Gastrocnemius medialis (tissue), 4 donors: ENCODE measurements around the gene VWA7. TPM values are rescaled to one million over a fixed set of nuclear protein-coding genes. Genes with fewer than 3 reads are reported as not detected.
"Not testable (repeated sequence)": the region's sequence is repeated elsewhere in the genome, so short reads cannot be mapped to it uniquely, and the experiment has no call there.

Experiments used
- ATAC-seq, 2 donors: fragments of 150-250 bp; one replicate each; pipeline ENCODE4 v1.9.1; 2016
- DNase-seq, 2 donors: peaks; one replicate each; pipeline ENCODE4 v3.0.0-alpha.2; 2019
- H3K27ac ChIP-seq, 4 donors: fragments of 200-600 bp; sonication (generic); 1 replicate in 1 of 4; 2 replicates in 3 of 4; pipeline ENCODE4 v1.5.1; 2016 to 2018; ENCODE audit warnings: mild to moderate bottlenecking in 2 of 4, moderate library complexity in 1 of 4
- H3K27me3 ChIP-seq, 3 donors: fragments of 200-600 bp; sonication (generic) in 2 of 3; 1 replicate in 1 of 3; 2 replicates in 2 of 3; pipeline versions ENCODE4 v1.5.1 to v1.6.0; 2016 to 2019; ENCODE audit warnings: mild to moderate bottlenecking in 1 of 3, moderate library complexity in 1 of 3
- H3K36me3 ChIP-seq, 2 donors: fragments of 200-600 bp; sonication (generic) in 1 of 2; one replicate each; pipeline ENCODE4 v1.5.1; 2017 to 2018
- H3K4me1 ChIP-seq, 2 donors: fragments of 200-600 bp; sonication (generic) in 1 of 2; one replicate each; pipeline ENCODE4 v1.5.1; 2016 to 2017; ENCODE audit warnings: mild to moderate bottlenecking in 2 of 2
- H3K4me3 ChIP-seq, 4 donors: fragments of 200-600 bp; sonication (generic) in 3 of 4; 1 replicate in 1 of 4; 2 replicates in 3 of 4; pipeline ENCODE4 v1.5.1; 2016 to 2019; ENCODE audit warnings: mild to moderate bottlenecking in 2 of 4
- H3K9me3 ChIP-seq, 3 donors: fragments of 200-600 bp; sonication (generic) in 2 of 3; 1 replicate in 1 of 3; 2 replicates in 2 of 3; pipeline ENCODE4 v1.5.1; 2016 to 2019
- CTCF ChIP-seq, 5 experiments: fragments of 450-650 bp in 3 of 5; fragments of 200-600 bp in 2 of 5; sonication (generic) in 2 of 5; IDR thresholded peaks in 4 of 5; conservative IDR thresholded peaks in 1 of 5; 1 replicate in 4 of 5; 2 replicates in 1 of 5; pipeline ENCODE4 v1.5.1; 2016 to 2019; ENCODE audit warnings: antibody characterized with exemption in 5 of 5, mild to moderate bottlenecking in 3 of 5, moderate library complexity in 3 of 5
- POLR2A ChIP-seq, 2 donors: fragments of 450-650 bp; IDR thresholded peaks; one replicate each; pipeline ENCODE4 v1.6.1; 2017; ENCODE audit warnings: antibody characterized with exemption in 2 of 2, mild to moderate bottlenecking in 2 of 2, moderate library complexity in 2 of 2
- in situ Hi-C, 4 donors: fragments of 200-750 bp; cut with MboI; loops; one replicate each; pipeline versions ENCODE4 v1.15.0 to v1.8.0; 2017; ENCODE audit warnings: low sequenced_read_pairs in 4 of 4
- intact Hi-C: fragments of 100-400 bp; cut with DNase I; formaldehyde crosslinking; loops from one replicate; pipeline ENCODE4 v1.15.1; 2023; ENCODE audit warnings: low total_unique reads
- total RNA-seq, 4 donors: library from RNA; depleted of rRNA; stranded (reverse); fragments of >200 nt; gene quantifications; one replicate each; pipeline versions ENCODE4 v1.1.0 to v1.2.3, GENCODE V29; 2016

Gene VWA7
- total RNA-seq, 4 donors from 2014 or later, result 2.0 to 7.8 (median 4.7) TPM

DNA sequence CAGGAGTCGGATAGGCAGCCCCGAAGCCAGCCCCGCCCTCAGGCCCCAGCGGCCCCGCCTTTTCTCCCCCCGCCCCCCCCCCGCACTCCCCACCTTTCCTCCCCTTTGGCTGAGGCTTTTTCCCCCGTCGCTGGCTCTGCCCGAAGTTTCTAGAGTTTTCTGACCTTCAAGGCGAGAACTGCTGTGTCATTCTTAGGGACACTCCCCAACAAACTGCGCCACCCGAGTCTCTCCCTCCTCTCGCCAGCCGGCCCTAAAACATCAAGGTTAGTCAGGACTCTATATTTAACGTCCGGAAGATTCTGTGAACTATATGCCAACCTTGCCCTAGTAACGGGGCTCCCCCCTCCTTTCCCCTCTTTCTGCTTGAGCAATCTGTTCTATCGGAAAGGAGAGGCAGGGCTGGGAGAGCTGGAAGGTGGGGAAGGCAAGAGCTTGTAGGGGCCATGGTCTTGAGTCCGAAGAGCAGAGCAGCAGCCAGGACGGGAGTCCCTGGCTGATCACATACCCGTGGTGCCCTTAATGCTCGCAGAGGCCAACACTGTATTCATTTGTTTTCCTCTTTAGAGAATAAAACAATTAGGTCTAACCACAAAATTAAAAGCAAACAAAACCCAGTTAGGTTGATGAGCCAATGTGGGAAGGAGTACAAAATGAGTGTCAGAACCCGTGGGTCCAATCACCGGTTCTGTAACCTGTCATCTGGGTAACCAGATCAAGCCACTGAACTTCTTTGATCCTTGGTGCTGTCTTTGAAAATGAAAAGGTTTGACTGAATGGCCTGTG is 45.1 kb upstream of the VWA7 start:
- intact Hi-C loops, result loop anchor here (5.0 to 10.0 kb wide), 2 partner anchors 1150 to 1207 kb away; partner anchors contain the start of genes MRPS18B and PPP1R10
- in situ Hi-C loops, result loop anchor here in 1 of 4 donors (25.0 kb wide), 1 partner anchor 365 kb away; the partner anchor contains the start of genes AGER, AGPAT1, GPSM3 and PBX2

GRCh38 chr6:31821301-31822035 is 44.3 kb upstream of the VWA7 start:
- intact Hi-C loops (loop anchor here (5.0 to 10.0 kb wide), 2 partner anchors 1151 to 1207 kb away; partner anchors contain the start of genes MRPS18B and PPP1R10), in situ Hi-C loops (loop anchor here in 1 of 4 donors (25.0 kb wide), 1 partner anchor 366 kb away; the partner anchor contains the start of genes AGER, AGPAT1, GPSM3 and PBX2)

More for the DNA sequence above, 45.1 kb upstream of the VWA7 start:
- Histone ChIP-seq H3K27ac (peak overlapping the region; percentile 97 to 98 (median 97)), H3K27me3 (no peaks in the 10 kb centered on the region), H3K4me1 (peaks cover 63 to 67% of the 10 kb centered on the region in 2 donors), H3K9me3 (no peaks in the 10 kb centered on the region), H3K4me3 (peak overlapping the region; percentile 57 to 81 (median 66)), H3K36me3 (no peaks in the 10 kb centered on the region)
- peak; percentile 93 to 97 for DNase-seq
- peak; percentile 72 to 88 for TF ChIP-seq POLR2A (IDR thresholded peaks at IDR 0.05)
- no peak for TF ChIP-seq CTCF (IDR thresholded peaks at IDR 0.05 in 4 of 5, conservative IDR thresholded peaks at IDR 0.05 in 1 of 5)
- peak; percentile 61 to 71 for ATAC-seq

GRCh38 chr6:31820399-31820798 is 43.3 kb upstream of the VWA7 start:
- in situ Hi-C loops, result loop anchor here in 1 of 4 donors (25.0 kb wide), 1 partner anchor 367 kb away; the partner anchor contains the start of genes AGER, AGPAT1, GPSM3 and PBX2
- H3K27me3 ChIP-seq, DNase-seq, H3K9me3 ChIP-seq, H3K4me3 ChIP-seq, ATAC-seq, H3K36me3 ChIP-seq: not testable (repeated sequence)
- Histone ChIP-seq H3K4me1 (peaks cover 50 to 54% of the 10 kb centered on the region in 2 donors), H3K27ac (peak overlapping the region; percentile 97 to 98 (median 97))
- intact Hi-C loops, result loop anchor here (5.0 to 10.0 kb wide), 2 partner anchors 1152 to 1206 kb away; partner anchors contain the start of genes MRPS18B and PPP1R10

More at GRCh38 chr6:31821301-31822035, 44.3 kb upstream of the VWA7 start:
- TF ChIP-seq CTCF (IDR thresholded peaks at IDR 0.05 in 4 of 5, conservative IDR thresholded peaks at IDR 0.05 in 1 of 5), result no peak
- TF ChIP-seq POLR2A (IDR thresholded peaks at IDR 0.05), result peak in 1 of 2 donors; percentile 61
- Histone ChIP-seq H3K36me3 (no peaks in the 10 kb centered on the region), H3K27ac (peak overlapping the region; percentile 97 to 98 (median 97)), H3K4me1 (peaks cover 60 to 65% of the 10 kb centered on the region in 2 donors), H3K9me3 (no peaks in the 10 kb centered on the region), H3K4me3 (peak overlapping the region; percentile 57 to 81 (median 66)), H3K27me3 (no peaks in the 10 kb centered on the region)
- ATAC-seq, result peak; percentile 14 to 16
- peak; percentile 36 to 67 for DNase-seq

GRCh38 chr6:31819871-31820299 is 42.8 kb upstream of the VWA7 start:
- in situ Hi-C loops (loop anchor here in 1 of 4 donors (25.0 kb wide), 1 partner anchor 367 kb away; the partner anchor contains the start of genes AGER, AGPAT1, GPSM3 and PBX2), intact Hi-C loops (loop anchor here (5.0 to 10.0 kb wide), 3 partner anchors 1152 to 1922 kb away; partner anchors contain the start of genes MRPS18B and PPP1R10)
- H3K4me1 ChIP-seq, result peaks cover 45 to 52% of the 10 kb centered on the region in 2 donors
- H3K9me3 ChIP-seq, result no peaks in the 10 kb centered on the region
- no peaks in the 10 kb centered on the region for H3K27me3 ChIP-seq
- ATAC-seq, result no peak
- H3K36me3 ChIP-seq, result no peaks in the 10 kb centered on the region
- H3K4me3 ChIP-seq, result peak overlapping the region in 1 of 4 donors; percentile 68
- H3K27ac ChIP-seq, result peak overlapping the region; percentile 97 to 98 (median 97)
- DNase-seq, result no peak
- TF ChIP-seq CTCF (IDR thresholded peaks at IDR 0.05 in 4 of 5, conservative IDR thresholded peaks at IDR 0.05 in 1 of 5) (no peak), POLR2A (IDR thresholded peaks at IDR 0.05) (no peak)
